B cell (primary cell): ENCODE results near the gene PTPRN2. TPM values are rescaled to one million over a fixed set of nuclear protein-coding genes. Genes with fewer than 3 reads are reported as not detected.

Experiments
- ATAC-seq: fragments of 200-7000 bp; cut with Tn5 transposase; one replicate; pipeline ENCODE4 v1.10.0; 2021; ENCODE audit warnings: low read depth, mild to moderate bottlenecking, moderate number of reproducible peaks, moderate library complexity
- CTCF ChIA-PET: fragments of 350-600 bp; sonication (Branson Sonifier 250); formaldehyde crosslinking; loops from one replicate; lab custom pipeline; 2021; ENCODE audit warnings: antibody characterized with exemption, inconsistent platforms; lab: Charles Lee
- POLR2A ChIA-PET: fragments of 350-600 bp; sonication (Branson Sonifier 250); formaldehyde crosslinking; loops from one replicate; lab custom pipeline; 2021; ENCODE audit warnings: antibody characterized with exemption; lab: Charles Lee
- DNase-seq: peaks from one replicate; pipeline ENCODE4 v3.0.0; 2013
- H2AFZ ChIP-seq: 2 replicates; pipeline ENCODE4 v1.6.1; 2012; ENCODE audit warnings: mild to moderate bottlenecking, low read depth, low read length; ENCODE audit not compliant: insufficient read depth, poor library complexity, severe bottlenecking
- H3K27ac ChIP-seq, 2 donors: 1 replicate in 1 of 2; 2 replicates in 1 of 2; pipeline ENCODE4 v1.5.1; 2012 to 2013; ENCODE audit warnings: low read length in 2 of 2, mild to moderate bottlenecking in 2 of 2, moderate library complexity in 1 of 2
- H3K27me3 ChIP-seq, 4 experiments: fragments of 200-600 bp in 1 of 4; sonication (generic) in 1 of 4; replicated peaks in 1 of 4; 1 replicate in 2 of 4; 2 replicates in 2 of 4; pipeline versions ENCODE4 v1.6.1 to v1.7.0; 2013 to 2016; ENCODE audit warnings: low read length in 3 of 4, mild to moderate bottlenecking in 2 of 4, mixed read lengths in 1 of 4, moderate library complexity in 1 of 4; ENCODE audit not compliant: insufficient read depth in 4 of 4, control insufficient read depth in 3 of 4; ENCODE audit errors: control extremely low read depth in 1 of 4
- H3K36me3 ChIP-seq, 2 experiments: replicated peaks in 1 of 2; 1 replicate in 1 of 2; 2 replicates in 1 of 2; pipeline versions ENCODE4 v1.6.1 to v1.7.1; 2013; ENCODE audit warnings: low read length in 1 of 2; ENCODE audit not compliant: insufficient read depth in 2 of 2, control insufficient read depth in 1 of 2; ENCODE audit errors: control extremely low read depth in 1 of 2, extremely low read depth in 1 of 2
- H3K4me1 ChIP-seq, 2 donors: fragments of 200-600 bp in 1 of 2; sonication (generic) in 1 of 2; 1 replicate in 1 of 2; 2 replicates in 1 of 2; pipeline versions ENCODE4 v1.5.1 to v1.6.1; 2013 to 2017; ENCODE audit warnings: low read length in 2 of 2; ENCODE audit not compliant: control insufficient read depth in 2 of 2, insufficient read depth in 2 of 2
- H3K4me2 ChIP-seq: replicated peaks from 2 replicates; pipeline ENCODE3; 2012; ENCODE audit warnings: mild to moderate bottlenecking, low read depth, low read length; ENCODE audit not compliant: poor library complexity, severe bottlenecking
- H3K4me3 ChIP-seq, 5 experiments: fragments of 200-600 bp in 1 of 5; sonication (generic) in 1 of 5; 1 replicate in 3 of 5; 2 replicates in 2 of 5; pipeline versions ENCODE4 v1.5.1 to v1.7.0; 2011 to 2016; ENCODE audit warnings: low read length in 4 of 5, mild to moderate bottlenecking in 4 of 5, low read depth in 2 of 5, control low read depth in 1 of 5, moderate library complexity in 1 of 5; ENCODE audit not compliant: insufficient read depth in 1 of 5; ENCODE audit errors: control extremely low read depth in 1 of 5, extremely low read depth in 1 of 5
- H3K79me2 ChIP-seq: fragments of 200-600 bp; sonication (generic); one replicate; pipeline ENCODE4 v1.6.0; 2016; ENCODE audit warnings: low read length; ENCODE audit not compliant: control insufficient read depth, insufficient read depth
- H3K9ac ChIP-seq: fragments of 200-600 bp; sonication (generic); 2 replicates; pipeline ENCODE4 v1.6.1; 2017; ENCODE audit warnings: mild to moderate bottlenecking, low read length, moderate library complexity
- H3K9me3 ChIP-seq, 3 donors: one replicate each; pipeline versions ENCODE4 v1.6.1 to v1.7.1; 2013; ENCODE audit warnings: low read length in 2 of 3; ENCODE audit not compliant: control insufficient read depth in 2 of 3, insufficient read depth in 1 of 3; ENCODE audit errors: control extremely low read depth in 1 of 3
- H4K20me1 ChIP-seq: 2 replicates; pipeline ENCODE4 v1.6.0; 2012; ENCODE audit warnings: mild to moderate bottlenecking, low read length; ENCODE audit not compliant: insufficient read depth, control insufficient read depth, poor library complexity, severe bottlenecking
- H3K27ac Mint-ChIP-seq: one replicate; pipeline ENCODE4 v1.8.0; 2021; ENCODE audit warnings: mixed read lengths
- H3K27me3 Mint-ChIP-seq: one replicate; pipeline ENCODE4 v1.8.0; 2021; ENCODE audit warnings: mixed read lengths
- H3K4me1 Mint-ChIP-seq: one replicate; pipeline ENCODE4 v1.8.0; 2021; ENCODE audit warnings: mixed read lengths
- H3K4me3 Mint-ChIP-seq: one replicate; pipeline ENCODE4 v1.8.0; 2021; ENCODE audit warnings: mixed read lengths
- H3K9me3 Mint-ChIP-seq: one replicate; pipeline ENCODE4 v1.8.0; 2022; ENCODE audit warnings: mixed read lengths; ENCODE audit not compliant: insufficient read depth
- EZH2 ChIP-seq: IDR thresholded peaks from 2 replicates; pipeline ENCODE4 v1.6.1; 2012; ENCODE audit warnings: borderline replicate concordance, low read depth, mild to moderate bottlenecking, moderate library complexity, low read length; ENCODE audit not compliant: insufficient read depth, poor library complexity, severe bottlenecking
- WGBS: methylation state at CpG from one replicate; pipeline ENCODE4 v1.1.5; 2013; ENCODE audit warnings: missing lambda C conversion rate; ENCODE audit not compliant: insufficient coverage; 5-methylcytosine and 5-hydroxymethylcytosine counted together
- intact Hi-C: fragments of 100-400 bp; cut with micrococcal nuclease; formaldehyde crosslinking; loops from one replicate; pipeline ENCODE4 v1.10.0; 2022
- polyA plus RNA-seq: library from polyadenylated mRNA; depleted of rRNA; stranded (reverse); fragments of >200 nt; gene quantifications from 2 replicates; pipeline ENCODE4 v1.2.3, GENCODE V29; 2012
- total RNA-seq, 2 donors: library from RNA; stranded (reverse); fragments of 120-200 nt in 1 of 2; gene quantifications; 1 replicate in 1 of 2; 2 replicates in 1 of 2; pipeline versions ENCODE4 v1.2.3 to v1.2.4, GENCODE V29; 2013 to 2022
- TF ChIP-seq, protein P1 (sequence below): fragments of 200-600 bp; IDR thresholded peaks from one replicate; pipeline ENCODE4 v1.8.0; 2022; ENCODE audit warnings: antibody characterized with exemption, mild to moderate bottlenecking

The PTPRN2 gene
- total and polyA plus RNA-seq, 2 donors (not counting 1 experiment from before 2014, with no cell fraction given), result 2.0 to 5.0 TPM

DNA sequence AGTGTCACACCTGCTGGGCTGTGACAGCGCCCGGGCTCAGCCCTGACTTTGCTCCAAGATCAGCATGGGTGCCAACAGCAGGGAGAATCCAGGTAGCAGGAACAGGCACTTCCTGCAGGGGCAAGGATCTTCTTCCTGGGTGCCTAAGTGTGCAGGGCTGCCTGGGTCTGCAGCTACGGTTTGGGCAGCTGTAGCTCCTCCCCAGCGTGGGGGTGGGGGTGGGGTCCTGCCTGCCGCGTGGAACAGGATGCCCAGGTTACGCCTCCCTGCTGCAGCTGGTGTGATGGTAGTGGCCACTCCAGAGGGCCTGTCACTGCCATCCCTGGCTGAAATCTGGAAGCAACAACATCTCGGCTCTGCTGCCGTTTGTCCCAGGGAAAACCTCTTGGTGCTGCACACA is 981.5 kb downstream of the PTPRN2 start:
- ATAC-seq, result no peak
- H3K27ac Mint-ChIP-seq, result no peak overlapping the region
- no peak for DNase-seq
- no peaks in the 10 kb centered on the region for H3K27me3 ChIP-seq
- H3K4me2 ChIP-seq, result no peak overlapping the region
- H3K4me1 ChIP-seq, result no peaks in the 10 kb centered on the region
- H3K9me3 ChIP-seq, result peaks cover 0 to 55% (median 0%) of the 10 kb centered on the region in 3 donors
- no peaks in the 10 kb centered on the region for H4K20me1 ChIP-seq
- H3K4me3 ChIP-seq, result no peak overlapping the region
- POLR2A ChIA-PET, result no interaction called here
- H3K79me2 ChIP-seq, result no peaks in the 10 kb centered on the region
- H3K4me1 Mint-ChIP-seq, result no peaks in the 10 kb centered on the region
- no peak overlapping the region for H3K27ac ChIP-seq
- 74% methylated on average over 9 of the region's 9 CpGs for WGBS
- no peak overlapping the region for H2AFZ ChIP-seq
- no peaks in the 10 kb centered on the region for H3K36me3 ChIP-seq
- H3K27me3 Mint-ChIP-seq, result no peaks in the 10 kb centered on the region
- intact Hi-C loops, result no loop called here
- no peak overlapping the region for H3K4me3 Mint-ChIP-seq
- H3K9ac ChIP-seq, result no peak overlapping the region
- TF ChIP-seq, protein P1, sequence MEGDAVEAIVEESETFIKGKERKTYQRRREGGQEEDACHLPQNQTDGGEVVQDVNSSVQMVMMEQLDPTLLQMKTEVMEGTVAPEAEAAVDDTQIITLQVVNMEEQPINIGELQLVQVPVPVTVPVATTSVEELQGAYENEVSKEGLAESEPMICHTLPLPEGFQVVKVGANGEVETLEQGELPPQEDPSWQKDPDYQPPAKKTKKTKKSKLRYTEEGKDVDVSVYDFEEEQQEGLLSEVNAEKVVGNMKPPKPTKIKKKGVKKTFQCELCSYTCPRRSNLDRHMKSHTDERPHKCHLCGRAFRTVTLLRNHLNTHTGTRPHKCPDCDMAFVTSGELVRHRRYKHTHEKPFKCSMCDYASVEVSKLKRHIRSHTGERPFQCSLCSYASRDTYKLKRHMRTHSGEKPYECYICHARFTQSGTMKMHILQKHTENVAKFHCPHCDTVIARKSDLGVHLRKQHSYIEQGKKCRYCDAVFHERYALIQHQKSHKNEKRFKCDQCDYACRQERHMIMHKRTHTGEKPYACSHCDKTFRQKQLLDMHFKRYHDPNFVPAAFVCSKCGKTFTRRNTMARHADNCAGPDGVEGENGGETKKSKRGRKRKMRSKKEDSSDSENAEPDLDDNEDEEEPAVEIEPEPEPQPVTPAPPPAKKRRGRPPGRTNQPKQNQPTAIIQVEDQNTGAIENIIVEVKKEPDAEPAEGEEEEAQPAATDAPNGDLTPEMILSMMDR, result no peak
- no peak for TF ChIP-seq EZH2
- CTCF ChIA-PET, result no interaction called here
- H3K9me3 Mint-ChIP-seq, result no peaks in the 10 kb centered on the region

DNA sequence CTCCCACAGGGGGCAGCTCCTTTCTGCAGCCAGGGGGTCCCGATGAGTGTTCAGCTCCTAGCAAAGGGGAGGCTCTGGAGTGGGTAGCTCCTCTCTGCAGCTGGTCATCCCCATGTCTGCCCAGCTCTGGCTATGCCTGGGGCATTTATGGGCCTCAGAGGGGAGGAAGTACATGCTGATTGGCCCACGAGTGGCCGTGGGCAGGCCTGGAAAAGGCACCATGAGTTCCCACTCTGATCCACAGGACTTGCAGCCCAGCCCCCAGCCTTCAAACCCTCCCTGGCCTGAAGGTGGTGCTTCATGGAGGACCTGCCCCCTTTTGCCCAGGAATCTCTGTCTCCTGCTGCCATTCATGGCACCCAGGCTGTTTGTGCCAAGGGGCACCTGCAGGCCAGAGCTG is 982.0 kb downstream of the PTPRN2 start:
- no peaks in the 10 kb centered on the region for H3K27me3 Mint-ChIP-seq
- H3K36me3 ChIP-seq, result no peaks in the 10 kb centered on the region
- no peak overlapping the region for H3K27ac Mint-ChIP-seq
- intact Hi-C loops, result no loop called here
- 81% methylated on average over 3 of the region's 3 CpGs for WGBS
- H4K20me1 ChIP-seq, result no peaks in the 10 kb centered on the region
- no peak overlapping the region for H3K4me3 Mint-ChIP-seq
- peaks cover 0 to 50% (median 0%) of the 10 kb centered on the region in 3 donors for H3K9me3 ChIP-seq
- H3K9ac ChIP-seq, result no peak overlapping the region
- H3K4me1 ChIP-seq, result no peaks in the 10 kb centered on the region
- POLR2A ChIA-PET, result no interaction called here
- no peaks in the 10 kb centered on the region for H3K79me2 ChIP-seq
- ATAC-seq (no peak), DNase-seq (no peak)
- no peak overlapping the region for H2AFZ ChIP-seq
- TF ChIP-seq, protein P1, result no peak
- no peak for TF ChIP-seq EZH2
- H3K4me2 ChIP-seq, result no peak overlapping the region
- H3K4me1 Mint-ChIP-seq, result no peaks in the 10 kb centered on the region
- H3K27ac ChIP-seq, result no peak overlapping the region
- H3K4me3 ChIP-seq, result no peak overlapping the region
- no peaks in the 10 kb centered on the region for H3K9me3 Mint-ChIP-seq
- H3K27me3 ChIP-seq, result no peaks in the 10 kb centered on the region
- CTCF ChIA-PET, result no interaction called here
